ENCODE data around the gene SLC22A24. TPM values are rescaled to one million over a fixed set of nuclear protein-coding genes. Genes with fewer than 3 reads are reported as not detected.
"Not testable (repeated sequence)": the region's sequence is repeated elsewhere in the genome, so short reads cannot be mapped to it uniquely, and the experiment has no call there.

Gene SLC22A24, protein sequence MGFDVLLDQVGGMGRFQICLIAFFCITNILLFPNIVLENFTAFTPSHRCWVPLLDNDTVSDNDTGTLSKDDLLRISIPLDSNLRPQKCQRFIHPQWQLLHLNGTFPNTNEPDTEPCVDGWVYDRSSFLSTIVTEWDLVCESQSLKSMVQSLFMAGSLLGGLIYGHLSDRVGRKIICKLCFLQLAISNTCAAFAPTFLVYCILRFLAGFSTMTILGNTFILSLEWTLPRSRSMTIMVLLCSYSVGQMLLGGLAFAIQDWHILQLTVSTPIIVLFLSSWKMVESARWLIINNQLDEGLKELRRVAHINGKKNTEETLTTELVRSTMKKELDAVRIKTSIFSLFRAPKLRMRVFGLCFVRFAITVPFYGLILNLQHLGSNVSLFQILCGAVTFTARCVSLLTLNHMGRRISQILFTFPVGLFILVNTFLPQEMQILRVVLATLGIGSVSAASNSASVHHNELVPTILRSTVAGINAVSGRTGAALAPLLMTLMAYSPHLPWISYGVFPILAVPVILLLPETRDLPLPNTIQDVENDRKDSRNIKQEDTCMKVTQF
- not detected for total RNA-seq

DNA sequence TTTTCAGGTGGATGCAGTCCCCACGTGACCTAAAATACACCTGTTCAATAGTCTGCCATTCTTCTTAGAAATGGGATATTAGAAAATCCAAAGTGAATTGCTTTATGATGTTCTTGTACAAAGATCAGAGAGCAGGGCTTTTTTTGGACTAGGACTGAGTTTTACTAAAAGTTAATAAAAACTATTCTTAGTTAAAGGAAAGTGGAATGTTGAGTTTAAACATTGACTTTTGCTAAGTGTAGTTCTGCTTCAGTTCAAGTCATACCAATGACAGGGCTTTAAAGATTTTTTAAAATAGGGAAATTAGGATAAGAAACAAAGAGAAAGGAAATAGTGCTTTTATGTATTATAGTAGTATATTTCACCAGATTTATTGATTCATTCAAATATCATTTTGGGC, at the start of gene SLC22A24:
SLC22A24 (minus strand) TSS at position 101 of the 400 bp plus-strand sequence. CDS start 442 bp downstream, outside the sequence.
- no peak for DNase-seq (ENCODE audit: low spot score)

DNA sequence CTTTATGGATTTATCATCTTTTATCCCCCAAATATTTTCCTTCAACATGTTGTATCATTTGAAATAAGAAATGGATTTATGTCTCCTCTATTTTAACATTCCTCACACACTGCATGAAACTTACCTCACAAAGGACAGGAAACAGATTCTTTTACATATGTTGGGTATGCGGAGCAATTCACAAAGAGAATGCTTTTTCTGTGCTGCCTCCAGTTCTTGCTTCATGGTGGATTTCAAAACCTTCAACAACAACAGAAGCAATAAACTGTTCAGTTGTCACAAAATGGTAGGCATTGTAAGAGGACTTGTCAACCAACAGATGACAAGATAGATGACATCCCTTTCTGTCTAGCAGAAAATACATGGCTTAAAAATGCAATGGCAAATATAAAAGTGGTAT, 36.5 kb upstream of the SLC22A24 start:
- no peak for DNase-seq (ENCODE audit: low spot score)

DNA sequence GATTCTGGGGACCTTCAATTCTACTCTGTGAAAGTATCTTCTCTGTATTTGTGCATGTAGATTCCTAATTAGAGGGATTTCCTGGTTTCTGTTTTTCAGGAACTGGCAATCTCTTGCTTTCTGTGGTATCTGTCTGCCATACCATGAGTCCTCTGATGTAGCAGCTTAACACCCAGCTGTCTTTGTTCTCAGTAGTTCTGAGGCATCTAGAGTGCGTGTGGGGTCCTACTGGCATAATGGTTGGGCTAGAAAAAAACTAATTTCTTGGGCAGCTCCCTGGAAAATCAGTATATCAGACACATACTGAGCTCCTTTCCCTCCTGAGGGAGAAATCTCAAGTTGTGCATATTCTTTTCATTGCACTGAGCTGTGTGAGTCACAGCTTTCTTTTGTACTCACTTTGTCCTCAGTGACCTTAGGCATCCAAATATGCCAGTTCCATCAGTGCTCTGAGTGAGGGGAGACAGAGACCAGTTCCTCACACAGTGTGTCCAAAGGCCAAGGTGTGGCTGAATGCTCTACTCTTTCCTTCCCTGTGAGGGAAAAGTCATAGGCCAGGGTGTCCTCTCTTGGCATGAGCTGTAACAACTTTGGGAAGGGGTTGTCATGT, 35.5 kb upstream of the SLC22A24 start:
- DNase-seq (ENCODE audit: low spot score) = no peak

DNA sequence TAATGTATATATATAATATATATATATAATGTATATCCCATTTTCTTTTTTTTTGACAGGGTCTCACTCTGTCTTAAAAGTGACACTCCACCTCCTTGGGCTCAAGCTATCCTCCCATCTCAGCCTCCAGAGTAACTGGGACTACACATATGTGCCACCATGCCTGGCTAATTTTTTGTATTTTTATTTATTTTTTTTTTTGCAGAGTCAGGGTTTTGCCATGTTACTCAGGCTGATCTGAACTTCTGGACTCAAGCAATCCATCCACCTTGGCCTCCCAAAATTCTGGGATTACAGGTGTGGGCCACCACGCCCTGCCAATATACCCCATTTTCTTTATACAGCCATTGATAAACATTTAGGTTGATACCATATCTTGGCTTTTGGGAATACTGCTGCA, 33.9 kb upstream of the SLC22A24 start:
- DNase-seq (ENCODE audit: low spot score) = no peak

DNA sequence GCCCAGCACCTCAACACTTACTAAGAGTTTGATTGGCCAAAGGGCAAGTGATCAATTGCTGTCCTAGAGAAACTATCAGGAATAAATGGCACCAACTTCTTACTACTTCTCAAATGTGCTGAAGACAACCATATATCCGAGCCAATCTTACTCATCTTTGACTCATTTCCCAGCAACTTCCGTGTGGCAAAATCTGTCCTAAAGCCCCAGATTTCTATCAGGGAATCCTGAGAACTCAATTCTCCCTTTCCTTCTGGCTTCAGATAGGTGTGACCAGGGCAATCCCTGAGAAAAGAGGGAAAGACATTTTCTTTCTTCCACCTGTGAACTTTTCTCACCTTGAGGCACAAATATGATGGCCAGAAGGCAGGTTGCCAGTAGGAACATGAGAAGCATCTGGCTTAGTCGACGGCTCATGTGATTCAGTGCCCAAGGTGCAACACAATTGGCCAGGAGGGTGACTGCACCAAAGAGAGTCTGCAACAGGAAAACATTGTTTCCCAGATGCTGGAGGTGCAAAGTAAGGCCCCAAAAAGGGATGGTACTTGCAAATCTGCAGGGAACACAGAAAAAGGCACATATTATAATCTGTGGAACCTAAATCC, 21.8 kb upstream of the SLC22A24 start:
- no peak for DNase-seq (ENCODE audit: low spot score)

DNA sequence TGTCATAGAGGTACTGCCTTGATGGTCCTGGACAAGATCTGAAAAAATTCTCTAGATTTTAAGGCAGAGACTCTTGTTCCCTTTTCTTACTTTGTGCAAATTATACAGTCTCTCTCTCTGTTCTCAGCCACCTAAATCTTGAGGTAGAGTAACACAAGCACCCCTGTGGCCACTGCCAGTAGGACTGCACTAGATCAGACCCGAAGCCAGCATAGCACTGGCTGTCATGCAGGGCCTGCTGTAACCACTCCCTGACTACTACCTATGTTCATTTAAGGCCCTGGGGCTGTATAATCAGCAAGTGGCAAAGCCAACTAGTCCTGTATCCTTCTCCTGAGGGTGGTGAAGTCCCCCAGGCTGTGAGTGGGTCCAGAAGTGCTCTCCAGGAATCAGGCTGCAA, 11.8 kb upstream of the SLC22A24 start:
- no peak for DNase-seq (ENCODE audit: low spot score)

DNA sequence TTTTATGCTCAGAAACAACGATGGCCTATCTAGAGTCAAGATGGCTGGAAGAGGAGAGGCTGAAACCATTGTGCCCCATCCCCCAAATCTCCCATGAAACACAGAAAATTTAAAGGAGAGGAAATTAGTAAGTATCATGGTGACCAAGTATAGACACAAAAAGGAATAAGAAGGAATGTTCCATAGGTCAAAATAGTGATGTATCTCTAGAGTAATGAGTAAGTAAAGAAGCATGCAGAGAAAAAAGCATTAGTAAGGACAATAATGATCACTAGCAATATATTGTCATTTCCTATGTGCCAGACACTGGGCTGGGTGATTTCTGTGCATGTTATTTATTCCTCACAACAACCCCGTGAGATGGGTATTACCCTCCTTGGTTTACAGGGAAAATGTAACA, 2.6 kb upstream of the SLC22A24 start:
- DNase-seq (ENCODE audit: low spot score) = no peak

DNA sequence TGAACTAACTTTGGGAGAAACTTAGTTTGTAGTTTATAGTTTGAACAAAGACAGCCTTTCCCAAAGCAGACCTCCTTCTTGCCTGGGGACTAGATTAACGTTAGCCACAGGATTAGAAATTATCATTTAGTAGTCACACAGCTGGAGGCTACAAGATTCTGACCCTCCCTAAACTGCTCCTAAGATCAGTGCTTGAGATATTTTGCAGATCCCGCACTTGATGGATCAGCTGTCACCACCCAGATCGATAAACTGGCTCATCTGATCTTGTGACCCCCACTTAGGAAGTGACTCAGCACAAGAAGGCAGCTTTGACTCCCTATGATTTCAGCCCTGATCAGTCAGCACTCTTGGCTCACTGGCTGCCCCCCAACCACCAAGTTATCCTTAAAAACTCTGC, 1.6 kb downstream of the SLC22A24 start:
- no peak for DNase-seq (ENCODE audit: low spot score)

DNA sequence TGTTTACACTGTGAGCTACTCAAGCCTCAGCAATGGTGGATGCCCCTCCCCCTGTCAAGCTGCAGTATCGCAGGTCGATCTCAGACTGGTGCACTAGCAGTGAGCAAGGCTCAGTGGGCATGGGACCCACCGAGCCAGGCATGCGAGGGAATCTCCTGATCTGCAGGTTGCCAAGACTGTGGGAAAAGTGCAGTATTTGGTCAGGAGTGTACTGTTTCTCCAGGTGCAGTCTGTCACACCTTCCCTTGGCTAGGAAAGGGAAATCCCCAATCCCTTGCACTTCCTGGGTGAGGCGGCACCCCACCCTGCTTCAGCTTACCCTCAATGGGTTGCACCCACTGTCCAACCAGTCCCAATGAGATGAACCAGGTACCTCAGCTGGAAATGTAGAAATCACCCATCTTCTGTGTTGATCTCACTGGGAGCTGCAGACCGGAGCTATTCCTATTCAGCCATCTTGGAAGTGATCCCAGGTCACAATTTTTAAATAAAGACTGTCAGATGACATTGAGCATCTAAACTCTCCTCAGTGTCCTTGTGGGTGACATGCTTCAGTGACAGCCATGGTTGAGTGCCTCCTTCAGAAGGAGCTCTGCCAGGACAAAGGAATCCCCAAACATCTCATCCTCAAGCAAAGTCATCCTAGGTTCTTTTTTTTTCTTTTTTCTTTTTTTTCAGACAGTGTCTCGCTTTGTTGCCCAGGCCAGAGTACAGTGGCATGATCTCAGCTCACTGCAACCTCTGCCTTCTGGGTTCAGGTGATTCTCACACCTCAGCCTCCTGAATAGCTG, 10.8 kb downstream of the SLC22A24 start:
- DNase-seq (ENCODE audit: low spot score) = no peak

DNA sequence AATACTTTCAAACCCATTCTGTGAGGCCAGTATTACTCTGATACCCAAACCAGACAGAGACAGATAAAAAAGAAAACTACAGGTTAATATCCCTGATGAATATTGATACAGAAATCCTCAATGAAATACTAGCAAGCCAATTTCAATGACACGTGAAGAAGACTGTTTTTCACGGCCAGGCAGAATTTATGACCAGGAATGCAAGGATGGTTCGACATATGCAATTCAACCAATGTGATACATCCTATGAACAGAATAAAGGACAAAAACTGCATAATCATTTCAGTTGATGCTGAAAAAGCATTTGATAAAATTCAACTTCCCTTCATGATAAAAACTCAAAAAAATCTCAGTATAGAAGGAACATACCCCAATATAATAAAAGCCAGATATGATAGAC, 44.5 kb downstream of the SLC22A24 start:
- DNase-seq (ENCODE audit: low spot score) = no peak

DNA sequence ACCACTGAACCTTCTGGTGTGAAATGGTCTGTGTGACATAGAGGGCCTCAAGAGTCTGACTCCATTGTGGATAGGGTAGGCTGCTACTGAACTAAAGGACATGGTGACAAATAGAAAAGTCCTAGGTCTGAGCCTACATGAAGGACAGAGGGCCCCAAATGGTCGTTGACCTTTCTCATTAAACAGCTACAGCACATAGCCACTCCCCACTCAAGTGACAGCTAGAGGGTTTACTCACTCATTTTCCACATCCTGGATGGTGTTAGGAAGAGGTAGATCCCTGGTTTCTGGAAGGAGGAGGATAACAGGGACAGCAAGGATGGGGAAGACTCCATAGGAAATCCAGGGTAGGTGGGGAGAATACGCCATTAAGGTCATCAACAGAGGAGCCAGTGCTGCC, 63.3 kb downstream of the SLC22A24 start:
- DNase-seq (ENCODE audit: low spot score) = no peak

DNA sequence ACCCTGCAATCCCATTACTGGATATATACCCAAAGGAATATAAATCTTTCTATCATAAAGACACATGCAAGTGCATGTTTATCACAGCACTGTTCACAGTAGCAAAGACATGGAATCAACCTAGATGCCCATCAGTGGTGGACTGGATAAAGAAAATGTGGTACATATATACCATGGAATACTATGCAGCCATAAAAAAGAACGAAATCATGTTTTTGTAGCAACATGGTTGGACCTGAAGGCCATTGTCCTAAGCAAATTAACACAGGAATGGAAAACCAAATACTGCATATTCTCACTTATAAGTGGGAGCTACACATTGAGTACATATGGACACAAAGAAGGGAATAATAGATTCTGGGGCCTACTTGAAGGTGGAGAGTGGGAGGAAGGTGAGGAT, 97.8 kb downstream of the SLC22A24 start:
- not testable (repeated sequence) for DNase-seq (ENCODE audit: low spot score)

DNA sequence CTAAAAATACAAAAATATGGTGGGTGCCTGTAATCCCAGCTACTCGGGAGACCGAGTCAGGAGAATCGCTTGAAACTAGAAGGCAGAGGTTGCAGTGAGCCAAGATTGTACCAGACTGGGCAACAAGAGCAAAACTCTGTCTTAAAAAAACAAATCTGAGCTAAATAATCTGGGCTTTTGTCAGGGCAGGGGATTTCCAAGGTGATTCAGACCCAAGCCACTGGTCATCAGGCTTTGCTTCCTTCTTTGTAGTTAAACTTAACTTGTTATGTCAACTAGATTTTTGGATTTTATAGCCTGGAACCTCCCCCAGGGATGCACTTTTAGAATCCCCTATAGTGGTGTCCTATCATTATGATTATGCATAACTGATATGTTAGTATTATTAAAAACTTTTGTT, 101.4 kb downstream of the SLC22A24 start:
- DNase-seq (ENCODE audit: low spot score) = no peak

DNA sequence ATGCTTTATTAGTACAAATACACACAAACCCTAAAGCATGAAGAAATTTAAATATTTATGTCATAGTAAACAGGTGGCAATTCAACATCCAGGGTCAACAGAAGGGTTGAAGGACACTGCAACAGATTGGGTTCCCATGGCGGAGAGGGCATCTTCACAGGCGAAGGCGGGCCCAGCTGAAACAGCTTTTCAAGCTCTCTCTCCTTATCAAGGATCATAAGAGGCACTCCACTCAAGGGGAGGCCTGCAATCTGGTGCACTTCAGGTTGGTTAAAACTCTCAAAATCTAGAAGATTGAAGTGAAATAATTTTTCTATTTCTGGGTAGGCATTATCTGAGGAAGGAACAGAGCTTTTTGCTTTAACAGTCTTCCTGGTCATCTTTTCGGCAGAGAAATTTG, 111.6 kb downstream of the SLC22A24 start:
- DNase-seq (ENCODE audit: low spot score) = no peak

Other genes starting within 250 kb of the SLC22A24 start
- 0.09 TPM for gene CHRM1, start 222.9 kb downstream of the SLC22A24 start, total RNA-seq
- gene SLC22A6, start 159.3 kb downstream of the SLC22A24 start, total RNA-seq = not detected
- gene SLC22A8, start 128.4 kb downstream of the SLC22A24 start, total RNA-seq = not detected
- 2.0 TPM for gene SLC22A25, start 99.4 kb upstream of the SLC22A24 start, total RNA-seq
- 0.72 TPM for gene SLC22A9, start 225.6 kb upstream of the SLC22A24 start, total RNA-seq